ENCODE measurements around the gene KRTAP4-6. TPM values are rescaled to one million over a fixed set of nuclear protein-coding genes. Genes with fewer than 3 reads are reported as not detected.
"Not testable (repeated sequence)": the region's sequence is repeated elsewhere in the genome, so short reads cannot be mapped to it uniquely, and the experiment has no call there.

KRTAP4-6 gene
- total and polyA plus RNA-seq, 2 of the 13 experiments (the other 11 are each of a cell fraction or from before 2014, with no cell fraction given): not detected

- TF ChIP-seq ZNF574 (CRISPR knock-in tag; IDR thresholded peaks at IDR 0.05): no peak
- no peak for TF ChIP-seq ZNF274 (CRISPR knock-in tag; IDR thresholded peaks at IDR 0.05)
- no peak for TF ChIP-seq THAP11 (CRISPR knock-in tag; IDR thresholded peaks at IDR 0.05)
- TF ChIP-seq ZSCAN29 (CRISPR knock-in tag; conservative IDR thresholded peaks at IDR 0.05): no peak
- TF ChIP-seq ATF7-NPFF (CRISPR knock-in tag; IDR thresholded peaks at IDR 0.05; ENCODE audit: low read depth): no peak
- TF ChIP-seq ZSCAN9 (CRISPR knock-in tag; IDR thresholded peaks at IDR 0.05; ENCODE audit: borderline replicate concordance): no peak
These were observed 36.4 kb downstream of the KRTAP4-6 start (continued) for GRCh38 chr17:41103896-41104295.

GRCh38 chr17:41101586-41102259, 38.6 kb downstream of the KRTAP4-6 start, which contains the start of gene KRTAP4-16:
TSS of gene KRTAP4-16 (minus strand) at chr17:41102209. CDS start at chr17:41102209, 0 bp downstream.
- Histone ChIP-seq H3K36me3 (replicated peaks in 1 of 2; ENCODE audit: control insufficient read depth in 1 of 2, insufficient read depth in 2 of 2, low read length in 2 of 2) (no peaks in the 10 kb centered on the region), H3K4me3 (replicated peaks in 1 of 3; ENCODE audit: insufficient read depth in 1 of 3, low read depth in 2 of 3, low read length in 3 of 3) (no peak within 1 kb of the TSS), H3K27ac (ENCODE audit: extremely low read length, insufficient read depth, low read length) (no peak within 1 kb of the TSS), H3K9me3 (ENCODE audit: low read length) (no peaks in the 10 kb centered on the region), H4K20me1 (ENCODE audit: insufficient read depth, low read length) (no peaks in the 10 kb centered on the region), H3K4me1 (ENCODE audit: insufficient read depth, low read length) (no peaks in the 10 kb centered on the region), H2AFZ (ENCODE audit: low read length) (no peak within 1 kb of the TSS), H3K4me2 (ENCODE audit: low read depth, low read length) (no peak within 1 kb of the TSS), H3K9ac (ENCODE audit: insufficient read depth, low read depth, low read length) (no peak within 1 kb of the TSS), H3K27me3 (ENCODE audit: control insufficient read depth in 1 of 2, insufficient read depth in 2 of 2, low read length in 2 of 2) (peaks cover 0 to 11% of the 10 kb centered on the region in 2 experiments; a peak in 2 of 5 replicates), H3K79me2 (ENCODE audit: insufficient read depth, low read length) (no peaks in the 10 kb centered on the region)
- ChIA-PET CTCF (ENCODE audit: low intra/inter-chr PET ratio, low total read pairs) (no interaction called here), POLR2A (no interaction called here)
- intact Hi-C loops (cut with micrococcal nuclease; ENCODE audit: unreplicated experiment) (no loop called here), in situ Hi-C loops (cut with HindIII; ENCODE audit: extremely low pct_ligation_motif_present, low pct_unique_long_range_greater_than_20kb) (no loop called here)
- DNase-seq (ENCODE audit: low spot score): no peak
- TF ChIP-seq ATF6 (CRISPR knock-in tag; conservative IDR thresholded peaks at IDR 0.05): no peak
- TF ChIP-seq PCBP1 (IDR thresholded peaks at IDR 0.05; ENCODE audit: borderline replicate concordance, low read depth, low read length): 0 out of 2 replicates have a peak, but pooled peaks have one; percentile 40
- ATAC-seq: no peak
- no peak for FAIRE-seq
- 21% methylated on average over 10 of the region's 10 CpGs for WGBS (ENCODE audit: low lambda C conversion rate)
- no TSS peak for BruUV-seq (replicated peaks)

- CTCF ChIA-PET (ENCODE audit: low intra/inter-chr PET ratio, low total read pairs); H3K9me3 ChIP-seq (ENCODE audit: low read length); H3K9ac ChIP-seq (ENCODE audit: insufficient read depth, low read depth, low read length); H3K27ac ChIP-seq (ENCODE audit: extremely low read length, insufficient read depth, low read length); H3K79me2 ChIP-seq (ENCODE audit: insufficient read depth, low read length); intact Hi-C loops (cut with micrococcal nuclease; ENCODE audit: unreplicated experiment); BruUV-seq (replicated peaks); H2AFZ ChIP-seq (ENCODE audit: low read length); FAIRE-seq; H4K20me1 ChIP-seq (ENCODE audit: insufficient read depth, low read length); ATAC-seq; POLR2A ChIA-PET; H3K4me2 ChIP-seq (ENCODE audit: low read depth, low read length); H3K4me1 ChIP-seq (ENCODE audit: insufficient read depth, low read length); DNase-seq (ENCODE audit: low spot score); in situ Hi-C loops (cut with HindIII; ENCODE audit: extremely low pct_ligation_motif_present, low pct_unique_long_range_greater_than_20kb); H3K36me3 ChIP-seq (replicated peaks in 1 of 2; ENCODE audit: control insufficient read depth in 1 of 2, insufficient read depth in 2 of 2, low read length in 2 of 2); H3K4me3 ChIP-seq (replicated peaks in 1 of 3; ENCODE audit: insufficient read depth in 1 of 3, low read depth in 2 of 3, low read length in 3 of 3): not testable (repeated sequence)
- 15% methylated on average over 7 of the region's 7 CpGs for WGBS (ENCODE audit: low lambda C conversion rate)
- H3K27me3 ChIP-seq (ENCODE audit: control insufficient read depth in 1 of 2, insufficient read depth in 2 of 2, low read length in 2 of 2): peaks cover 0 to 11% of the 10 kb centered on the region in 2 experiments; a peak in 2 of 5 replicates
These were observed 40.5 kb downstream of the KRTAP4-6 start for GRCh38 chr17:41099682-41100480.
